ENCODE results near the gene VPS13D. TPM values are rescaled to one million over a fixed set of nuclear protein-coding genes. Genes with fewer than 3 reads are reported as not detected.
"Not testable (repeated sequence)": the region's sequence is repeated elsewhere in the genome, so short reads cannot be mapped to it uniquely, and the experiment has no call there.

Gene VPS13D
- total RNA-seq, 1 experiment from 2014 or later, result 20.2 TPM

DNA sequence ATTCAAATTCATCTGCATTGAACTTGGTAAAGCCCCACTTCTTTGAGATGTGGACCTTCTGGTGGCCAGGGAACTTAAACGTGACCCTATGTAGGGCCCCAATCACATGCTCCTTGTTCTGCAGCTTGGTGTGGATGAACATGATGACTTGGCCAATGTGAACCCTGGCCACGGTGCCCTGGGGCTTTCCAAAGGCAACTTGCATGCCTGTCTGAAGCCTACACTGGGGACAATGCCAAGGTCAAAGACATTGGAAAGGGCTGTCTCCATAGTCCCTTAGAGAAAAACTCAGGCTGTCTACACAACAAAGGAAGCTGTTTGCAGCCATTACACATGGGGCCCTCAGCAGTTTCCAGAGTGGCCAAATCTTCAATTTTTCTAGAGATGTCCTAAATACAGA lies 8.9 kb upstream of the VPS13D start:
- Histone ChIP-seq H2AK5ac (ENCODE audit: insufficient read length, low read length) (no peak overlapping the region), H4K20me1 (ENCODE audit: control insufficient read depth, insufficient read depth, insufficient read length) (no peaks in the 10 kb centered on the region), H3T11ph (ENCODE audit: low read length) (no peak overlapping the region), H3K79me1 (ENCODE audit: insufficient read depth, low read depth, low read length, poor library complexity, severe bottlenecking) (no peaks in the 10 kb centered on the region), H3K9me3 (ENCODE audit: control insufficient read depth, low read depth, low read length) (peaks cover 7% of the 10 kb centered on the region), H4K91ac (ENCODE audit: insufficient read length, low read depth, low read length) (no peak overlapping the region), H3K27ac (ENCODE audit: insufficient read length, low read depth, low read length) (no peak overlapping the region), H2AFZ (ENCODE audit: low read length) (no peak overlapping the region), H3K18ac (ENCODE audit: insufficient read length, low read depth, low read length) (no peak overlapping the region), H3K79me2 (ENCODE audit: insufficient read depth, low read length) (no peaks in the 10 kb centered on the region), H2BK12ac (ENCODE audit: insufficient read length, low read depth, low read length) (no peak overlapping the region), H3K4ac (ENCODE audit: low read depth, low read length) (no peak overlapping the region), H3K23me2 (ENCODE audit: insufficient read length, low read depth, low read length, poor library complexity, severe bottlenecking) (no peaks in the 10 kb centered on the region), H3K4me2 (ENCODE audit: insufficient read depth, insufficient read length, low read length) (no peak overlapping the region), H2BK5ac (ENCODE audit: insufficient read length, low read length) (no peak overlapping the region), H4K8ac (replicated peaks; ENCODE audit: insufficient read length, low read depth, low read length) (no peak overlapping the region), H3K4me1 (ENCODE audit: insufficient read depth, low read length) (no peaks in the 10 kb centered on the region), H3K27me3 (ENCODE audit: insufficient read depth, low read length) (no peaks in the 10 kb centered on the region), H2BK20ac (ENCODE audit: low read depth, low read length, poor library complexity, severe bottlenecking) (no peak overlapping the region), H2BK15ac (ENCODE audit: low read depth, low read length) (no peak overlapping the region), H2BK120ac (ENCODE audit: low read depth, low read length, poor library complexity, severe bottlenecking) (no peak overlapping the region), H3K9ac (ENCODE audit: extremely low read depth, insufficient read length, low read length) (no peak overlapping the region), H3K23ac (ENCODE audit: insufficient read length, low read depth, low read length) (no peak overlapping the region), H4K5ac (ENCODE audit: insufficient read length, low read depth, low read length) (no peak overlapping the region), H3K14ac (ENCODE audit: insufficient read depth, low read length) (no peak overlapping the region), H3K56ac (ENCODE audit: insufficient read length, low read depth, low read length) (no peak overlapping the region)
- H3K9me3 Mint-ChIP-seq, result peaks cover 30 to 35% of the 10 kb centered on the region in 2 experiments
- DNase-seq, result no peak
- H3K4me1 Mint-ChIP-seq, result no peaks in the 10 kb centered on the region
- TF ChIP-seq, protein P1, sequence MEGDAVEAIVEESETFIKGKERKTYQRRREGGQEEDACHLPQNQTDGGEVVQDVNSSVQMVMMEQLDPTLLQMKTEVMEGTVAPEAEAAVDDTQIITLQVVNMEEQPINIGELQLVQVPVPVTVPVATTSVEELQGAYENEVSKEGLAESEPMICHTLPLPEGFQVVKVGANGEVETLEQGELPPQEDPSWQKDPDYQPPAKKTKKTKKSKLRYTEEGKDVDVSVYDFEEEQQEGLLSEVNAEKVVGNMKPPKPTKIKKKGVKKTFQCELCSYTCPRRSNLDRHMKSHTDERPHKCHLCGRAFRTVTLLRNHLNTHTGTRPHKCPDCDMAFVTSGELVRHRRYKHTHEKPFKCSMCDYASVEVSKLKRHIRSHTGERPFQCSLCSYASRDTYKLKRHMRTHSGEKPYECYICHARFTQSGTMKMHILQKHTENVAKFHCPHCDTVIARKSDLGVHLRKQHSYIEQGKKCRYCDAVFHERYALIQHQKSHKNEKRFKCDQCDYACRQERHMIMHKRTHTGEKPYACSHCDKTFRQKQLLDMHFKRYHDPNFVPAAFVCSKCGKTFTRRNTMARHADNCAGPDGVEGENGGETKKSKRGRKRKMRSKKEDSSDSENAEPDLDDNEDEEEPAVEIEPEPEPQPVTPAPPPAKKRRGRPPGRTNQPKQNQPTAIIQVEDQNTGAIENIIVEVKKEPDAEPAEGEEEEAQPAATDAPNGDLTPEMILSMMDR (conservative IDR thresholded peaks at IDR 0.05), result no peak
- H3K36me3 Mint-ChIP-seq (ENCODE audit: insufficient read depth in 1 of 3, low read depth in 3 of 3), result peaks cover 4 to 6% (median 5%) of the 10 kb centered on the region in 3 experiments; a peak in 6 of 7 replicates
- peaks cover 4% of the 10 kb centered on the region for H3K27me3 Mint-ChIP-seq (ENCODE audit: low read depth)
- H3K4me3 Mint-ChIP-seq, result no peak overlapping the region
- WGBS (ENCODE audit: extremely low coverage, insufficient read length, low lambda C conversion rate), result no CpG with 5 or more reads among the region's 2 CpGs
- H3K27ac Mint-ChIP-seq, result no peak overlapping the region

DNA sequence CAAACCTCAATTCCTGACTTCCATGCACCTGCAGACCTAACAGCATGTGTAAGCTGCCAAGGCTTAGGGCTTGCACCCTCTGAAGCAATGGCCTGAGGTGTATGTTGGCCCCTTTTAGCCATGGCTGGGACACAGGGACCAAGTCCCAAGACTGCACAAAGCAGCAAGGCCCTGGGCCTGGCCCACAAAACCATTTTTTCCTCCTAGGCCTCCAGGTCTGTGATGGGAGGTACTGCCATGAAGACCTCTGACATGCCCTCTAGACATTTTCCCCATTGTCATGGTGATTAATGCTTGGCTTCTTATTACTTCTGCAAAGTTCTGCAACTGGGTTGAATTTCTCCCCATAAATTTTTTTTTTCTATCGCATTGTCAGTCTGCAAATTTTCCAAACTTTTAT lies 7.1 kb upstream of the VPS13D start:
- H3T11ph ChIP-seq (ENCODE audit: low read length); H2BK120ac ChIP-seq (ENCODE audit: low read depth, low read length, poor library complexity, severe bottlenecking); H3K18ac ChIP-seq (ENCODE audit: insufficient read length, low read depth, low read length); H3K4me2 ChIP-seq (ENCODE audit: insufficient read depth, insufficient read length, low read length); H3K23ac ChIP-seq (ENCODE audit: insufficient read length, low read depth, low read length); H2AK5ac ChIP-seq (ENCODE audit: insufficient read length, low read length); H3K27me3 ChIP-seq (ENCODE audit: insufficient read depth, low read length); H3K4me1 ChIP-seq (ENCODE audit: insufficient read depth, low read length); H2AFZ ChIP-seq (ENCODE audit: low read length); DNase-seq; H3K36me3 Mint-ChIP-seq (ENCODE audit: insufficient read depth in 1 of 3, low read depth in 3 of 3); H3K79me1 ChIP-seq (ENCODE audit: insufficient read depth, low read depth, low read length, poor library complexity, severe bottlenecking); H3K14ac ChIP-seq (ENCODE audit: insufficient read depth, low read length); H3K9me3 ChIP-seq (ENCODE audit: control insufficient read depth, low read depth, low read length); H3K27ac ChIP-seq (ENCODE audit: insufficient read length, low read depth, low read length); H3K79me2 ChIP-seq (ENCODE audit: insufficient read depth, low read length); H2BK15ac ChIP-seq (ENCODE audit: low read depth, low read length); H3K23me2 ChIP-seq (ENCODE audit: insufficient read length, low read depth, low read length, poor library complexity, severe bottlenecking); H3K56ac ChIP-seq (ENCODE audit: insufficient read length, low read depth, low read length); H2BK20ac ChIP-seq (ENCODE audit: low read depth, low read length, poor library complexity, severe bottlenecking); H3K4ac ChIP-seq (ENCODE audit: low read depth, low read length); H3K9ac ChIP-seq (ENCODE audit: extremely low read depth, insufficient read length, low read length); H3K27ac Mint-ChIP-seq; H4K5ac ChIP-seq (ENCODE audit: insufficient read length, low read depth, low read length); H3K4me1 Mint-ChIP-seq; H3K4me3 Mint-ChIP-seq; H2BK5ac ChIP-seq (ENCODE audit: insufficient read length, low read length); H4K91ac ChIP-seq (ENCODE audit: insufficient read length, low read depth, low read length); H4K20me1 ChIP-seq (ENCODE audit: control insufficient read depth, insufficient read depth, insufficient read length); H2BK12ac ChIP-seq (ENCODE audit: insufficient read length, low read depth, low read length); H4K8ac ChIP-seq (replicated peaks; ENCODE audit: insufficient read length, low read depth, low read length); H3K27me3 Mint-ChIP-seq (ENCODE audit: low read depth): not testable (repeated sequence)
- WGBS (ENCODE audit: extremely low coverage, insufficient read length, low lambda C conversion rate), result no CpG with 5 or more reads among the region's 1 CpG
- peaks cover 27 to 31% of the 10 kb centered on the region in 2 experiments for H3K9me3 Mint-ChIP-seq

All from H9 (cell line).